H9 (cell line): ENCODE results near the gene SEPTIN2. TPM values are rescaled to one million over a fixed set of nuclear protein-coding genes. Genes with fewer than 3 reads are reported as not detected.

ENCODE experiments used
- DNase-seq: peaks from one replicate; pipeline ENCODE4 v3.0.0-alpha.2; 2017
- H2AFZ ChIP-seq: one replicate; pipeline ENCODE4 v1.6.1; 2013; ENCODE audit warnings: mild to moderate bottlenecking, low read length, control low read depth, moderate library complexity
- H2AK5ac ChIP-seq: 2 replicates; pipeline ENCODE4 v1.6.1; 2013; ENCODE audit warnings: low read length, control low read depth, mixed read lengths; ENCODE audit not compliant: insufficient read length
- H2BK120ac ChIP-seq: one replicate; pipeline ENCODE4 v1.6.1; 2013; ENCODE audit warnings: low read depth, mild to moderate bottlenecking, low read length, control low read depth, inconsistent platforms; ENCODE audit not compliant: poor library complexity, severe bottlenecking
- H2BK12ac ChIP-seq: 2 replicates; pipeline ENCODE4 v1.6.1; 2013; ENCODE audit warnings: low read length, control low read depth, mixed read lengths, low read depth; ENCODE audit not compliant: insufficient read length
- H2BK15ac ChIP-seq: 2 replicates; pipeline ENCODE4 v1.6.1; 2013; ENCODE audit warnings: low read depth, low read length, control low read depth
- H2BK20ac ChIP-seq: one replicate; pipeline ENCODE4 v1.6.1; 2013; ENCODE audit warnings: low read depth, mild to moderate bottlenecking, low read length, control low read depth, inconsistent platforms; ENCODE audit not compliant: poor library complexity, severe bottlenecking
- H2BK5ac ChIP-seq: 2 replicates; pipeline ENCODE4 v1.6.1; 2013; ENCODE audit warnings: low read length, control low read depth, mixed read lengths; ENCODE audit not compliant: insufficient read length
- H3K14ac ChIP-seq: 2 replicates; pipeline ENCODE4 v1.6.1; 2013; ENCODE audit warnings: low read length, control low read depth; ENCODE audit not compliant: insufficient read depth
- H3K18ac ChIP-seq: 2 replicates; pipeline ENCODE4 v1.6.1; 2013; ENCODE audit warnings: low read depth, mild to moderate bottlenecking, mixed read lengths, low read length, control low read depth; ENCODE audit not compliant: insufficient read length
- H3K23ac ChIP-seq: 2 replicates; pipeline ENCODE4 v1.6.1; 2013; ENCODE audit warnings: low read length, control low read depth, mixed read lengths, low read depth; ENCODE audit not compliant: insufficient read length
- H3K23me2 ChIP-seq: 2 replicates; pipeline ENCODE4 v1.6.1; 2013; ENCODE audit warnings: low read depth, mild to moderate bottlenecking, mixed read lengths, low read length, control low read depth; ENCODE audit not compliant: insufficient read length, poor library complexity, severe bottlenecking
- H3K27ac ChIP-seq: 2 replicates; pipeline ENCODE4 v1.5.1; 2013; ENCODE audit warnings: low read length, control low read depth, mixed read lengths, low read depth; ENCODE audit not compliant: insufficient read length
- H3K27me3 ChIP-seq: 2 replicates; pipeline ENCODE4 v1.6.1; 2013; ENCODE audit warnings: low read length, control low read depth, inconsistent platforms; ENCODE audit not compliant: insufficient read depth
- H3K4ac ChIP-seq: 2 replicates; pipeline ENCODE4 v1.6.1; 2013; ENCODE audit warnings: low read depth, mild to moderate bottlenecking, control low read depth, inconsistent platforms, low read length, moderate library complexity
- H3K4me1 ChIP-seq: 2 replicates; pipeline ENCODE4 v1.6.1; 2013; ENCODE audit warnings: low read length, control low read depth, inconsistent platforms; ENCODE audit not compliant: insufficient read depth
- H3K4me2 ChIP-seq: 2 replicates; pipeline ENCODE4 v1.6.1; 2013; ENCODE audit warnings: low read length, control low read depth, mixed read lengths; ENCODE audit not compliant: insufficient read length, insufficient read depth
- H3K56ac ChIP-seq: 2 replicates; pipeline ENCODE4 v1.6.1; 2013; ENCODE audit warnings: low read depth, mild to moderate bottlenecking, mixed read lengths, low read length, control low read depth; ENCODE audit not compliant: insufficient read length
- H3K79me1 ChIP-seq: 2 replicates; pipeline ENCODE4 v1.6.1; 2013; ENCODE audit warnings: low read depth, mild to moderate bottlenecking, moderate library complexity, low read length, control low read depth, inconsistent platforms; ENCODE audit not compliant: insufficient read depth, poor library complexity, severe bottlenecking
- H3K79me2 ChIP-seq: 2 replicates; pipeline ENCODE4 v1.6.1; 2013; ENCODE audit warnings: low read length, control low read depth, inconsistent platforms; ENCODE audit not compliant: insufficient read depth
- H3K9ac ChIP-seq: 2 replicates; pipeline ENCODE4 v1.6.1; 2013; ENCODE audit warnings: low read length, control low read depth, mixed read lengths; ENCODE audit not compliant: insufficient read length; ENCODE audit errors: extremely low read depth
- H3K9me3 ChIP-seq: one replicate; pipeline ENCODE4 v1.6.1; 2013; ENCODE audit warnings: low read depth, low read length, inconsistent platforms; ENCODE audit not compliant: control insufficient read depth
- H3T11ph ChIP-seq: one replicate; pipeline ENCODE4 v1.6.1; 2013; ENCODE audit warnings: mild to moderate bottlenecking, low read length, control low read depth, inconsistent platforms
- H4K20me1 ChIP-seq: one replicate; pipeline ENCODE4 v1.6.1; 2013; ENCODE audit not compliant: control insufficient read depth, insufficient read length, insufficient read depth
- H4K5ac ChIP-seq: 2 replicates; pipeline ENCODE4 v1.6.1; 2013; ENCODE audit warnings: low read depth, mild to moderate bottlenecking, mixed read lengths, low read length, control low read depth; ENCODE audit not compliant: insufficient read length
- H4K8ac ChIP-seq: replicated peaks from 2 replicates; pipeline ENCODE4 v1.6.1; 2013; ENCODE audit warnings: low read length, control low read depth, mixed read lengths, low read depth; ENCODE audit not compliant: insufficient read length
- H4K91ac ChIP-seq: 2 replicates; pipeline ENCODE4 v1.6.1; 2013; ENCODE audit warnings: low read depth, mild to moderate bottlenecking, moderate library complexity, mixed read lengths, low read length, control low read depth; ENCODE audit not compliant: insufficient read length
- H3K27ac Mint-ChIP-seq, 3 experiments: 2 replicates in 2 of 3; 3 replicates in 1 of 3; pipeline ENCODE4 v1.8.0; 2020 to 2021; ENCODE audit warnings: mixed read lengths in 3 of 3, mild to moderate bottlenecking in 1 of 3, moderate library complexity in 1 of 3
- H3K27me3 Mint-ChIP-seq: 2 replicates; pipeline ENCODE4 v1.8.0; 2021; ENCODE audit warnings: low read depth, mild to moderate bottlenecking, moderate library complexity, mixed read lengths
- H3K36me3 Mint-ChIP-seq, 3 experiments: 2 replicates in 2 of 3; 3 replicates in 1 of 3; pipeline ENCODE4 v1.8.0; 2020 to 2021; ENCODE audit warnings: low read depth in 3 of 3, mixed read lengths in 3 of 3; ENCODE audit not compliant: insufficient read depth in 1 of 3
- H3K4me1 Mint-ChIP-seq, 2 experiments: 2 replicates each; pipeline ENCODE4 v1.8.0; 2020; ENCODE audit warnings: mixed read lengths in 2 of 2
- H3K4me3 Mint-ChIP-seq, 2 experiments: 2 replicates in 1 of 2; 3 replicates in 1 of 2; pipeline ENCODE4 v1.8.0; 2020 to 2021; ENCODE audit warnings: mild to moderate bottlenecking in 2 of 2, mixed read lengths in 2 of 2, moderate library complexity in 1 of 2
- H3K9me3 Mint-ChIP-seq, 2 experiments: 2 replicates in 1 of 2; 3 replicates in 1 of 2; pipeline ENCODE4 v1.8.0; 2020; ENCODE audit warnings: mild to moderate bottlenecking in 2 of 2, mixed read lengths in 2 of 2, moderate library complexity in 1 of 2
- WGBS: extraction: QIAGEN DNeasy Blood & Tissue Kit; methylation state at CpG from one replicate; pipeline ENCODE4 v1.1.7; 2013; ENCODE audit warnings: missing lambda C conversion rate, low lambda C conversion rate, mixed read lengths; ENCODE audit not compliant: insufficient read length; ENCODE audit errors: extremely low coverage; 5-methylcytosine and 5-hydroxymethylcytosine counted together
- total RNA-seq: library from RNA; stranded (reverse); gene quantifications from 2 replicates; pipeline ENCODE4 v1.2.1, GENCODE V29; 2021
- TF ChIP-seq, protein P1 (sequence below): fragments of 200-600 bp; sonication (generic); conservative IDR thresholded peaks from 3 replicates; pipeline ENCODE4 v1.8.0; 2021; ENCODE audit warnings: antibody characterized with exemption, mild to moderate bottlenecking

The SEPTIN2 gene
- total RNA-seq, 1 experiment from 2014 or later, result 385 TPM

DNA sequence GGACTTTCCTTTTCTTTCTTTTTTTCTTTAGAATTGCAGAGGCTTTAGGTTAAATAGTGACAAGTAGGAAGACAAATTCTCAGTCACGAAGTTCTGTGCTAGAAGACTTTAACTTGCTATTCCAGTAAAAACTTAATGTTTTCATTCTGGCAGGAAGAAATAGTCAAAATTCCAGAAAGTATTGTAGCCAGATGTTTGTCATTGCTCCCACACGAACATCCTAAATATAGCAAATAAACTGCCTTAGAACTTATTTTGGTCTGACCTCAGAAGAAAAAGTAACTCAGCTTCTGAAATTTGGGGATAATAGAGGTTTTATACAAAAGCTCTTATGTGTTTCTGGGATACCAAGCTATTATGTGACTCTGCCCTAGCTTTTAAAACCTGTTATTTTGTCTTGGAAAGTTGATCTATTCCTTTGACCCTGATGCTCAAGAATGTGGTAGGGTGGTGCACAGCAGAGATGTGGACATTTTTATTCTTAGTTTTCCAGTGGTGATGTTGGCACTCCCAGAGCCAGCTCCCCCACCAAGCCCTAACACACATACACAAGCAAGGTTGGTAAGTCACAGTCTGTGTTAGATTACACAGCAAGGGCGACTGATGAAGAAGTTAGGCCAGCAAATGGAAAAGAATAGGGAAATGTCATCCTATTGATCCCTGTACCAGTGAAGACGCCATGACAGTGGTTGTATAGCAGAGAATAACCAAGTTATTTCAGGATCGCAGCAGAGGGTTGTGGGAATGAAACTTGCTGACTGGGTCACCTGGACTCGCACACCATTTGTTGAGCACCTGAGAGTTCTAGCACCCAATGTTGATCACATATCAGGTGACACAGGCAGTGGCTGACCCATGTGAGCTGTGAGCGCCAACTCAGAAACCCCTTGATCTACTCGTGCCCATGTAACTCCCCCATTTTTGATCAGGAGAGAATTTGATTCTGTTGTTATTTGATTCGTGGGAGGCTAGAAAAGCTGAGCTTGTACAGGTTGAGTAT lies 64.1 kb downstream of the SEPTIN2 start:
- Histone ChIP-seq H3K27ac (no peak overlapping the region), H4K5ac (no peak overlapping the region), H2AK5ac (no peak overlapping the region), H3K4me1 (no peaks in the 10 kb centered on the region; the same call in 1 of the 2 replicates), H3K79me2 (no peaks in the 10 kb centered on the region), H2BK120ac (no peak overlapping the region), H4K20me1 (no peaks in the 10 kb centered on the region), H2BK15ac (no peak overlapping the region), H3K9me3 (no peaks in the 10 kb centered on the region), H2AFZ (no peak overlapping the region), H2BK5ac (no peak overlapping the region), H3T11ph (no peak overlapping the region), H2BK20ac (no peak overlapping the region), H3K14ac (no peak overlapping the region), H3K56ac (no peak overlapping the region), H3K9ac (no peak overlapping the region), H3K79me1 (no peaks in the 10 kb centered on the region), H3K23me2 (no peaks in the 10 kb centered on the region), H3K27me3 (no peaks in the 10 kb centered on the region), H3K4me2 (no peak overlapping the region), H3K18ac (no peak overlapping the region), H4K8ac (no peak overlapping the region), H4K91ac (no peak overlapping the region), H2BK12ac (no peak overlapping the region), H3K4ac (no peak overlapping the region), H3K23ac (no peak overlapping the region)
- TF ChIP-seq, protein P1, sequence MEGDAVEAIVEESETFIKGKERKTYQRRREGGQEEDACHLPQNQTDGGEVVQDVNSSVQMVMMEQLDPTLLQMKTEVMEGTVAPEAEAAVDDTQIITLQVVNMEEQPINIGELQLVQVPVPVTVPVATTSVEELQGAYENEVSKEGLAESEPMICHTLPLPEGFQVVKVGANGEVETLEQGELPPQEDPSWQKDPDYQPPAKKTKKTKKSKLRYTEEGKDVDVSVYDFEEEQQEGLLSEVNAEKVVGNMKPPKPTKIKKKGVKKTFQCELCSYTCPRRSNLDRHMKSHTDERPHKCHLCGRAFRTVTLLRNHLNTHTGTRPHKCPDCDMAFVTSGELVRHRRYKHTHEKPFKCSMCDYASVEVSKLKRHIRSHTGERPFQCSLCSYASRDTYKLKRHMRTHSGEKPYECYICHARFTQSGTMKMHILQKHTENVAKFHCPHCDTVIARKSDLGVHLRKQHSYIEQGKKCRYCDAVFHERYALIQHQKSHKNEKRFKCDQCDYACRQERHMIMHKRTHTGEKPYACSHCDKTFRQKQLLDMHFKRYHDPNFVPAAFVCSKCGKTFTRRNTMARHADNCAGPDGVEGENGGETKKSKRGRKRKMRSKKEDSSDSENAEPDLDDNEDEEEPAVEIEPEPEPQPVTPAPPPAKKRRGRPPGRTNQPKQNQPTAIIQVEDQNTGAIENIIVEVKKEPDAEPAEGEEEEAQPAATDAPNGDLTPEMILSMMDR, result no peak
- no peak overlapping the region; a peak in 1 of 7 replicates for H3K27ac Mint-ChIP-seq
- H3K4me1 Mint-ChIP-seq, result no peaks in the 10 kb centered on the region
- no peak for DNase-seq
- H3K27me3 Mint-ChIP-seq, result no peaks in the 10 kb centered on the region
- peaks cover 5 to 24% (median 22%) of the 10 kb centered on the region in 3 experiments; a peak in 6 of 7 replicates for H3K36me3 Mint-ChIP-seq
- no peaks in the 10 kb centered on the region for H3K9me3 Mint-ChIP-seq
- no CpG with 5 or more reads among the region's 9 CpGs for WGBS
- H3K4me3 Mint-ChIP-seq, result no peak overlapping the region
